C4-2B (cell line): ENCODE measurements around the gene FHOD3.

Experiments
- H3K27ac ChIP-seq: fragments of 450-650 bp; 2 replicates; pipeline ENCODE4 v1.5.1; 2017
- CTCF ChIP-seq: fragments of 450-650 bp; conservative IDR thresholded peaks from 2 replicates; pipeline ENCODE4 v1.5.1; 2017; ENCODE audit warnings: mild to moderate bottlenecking
- ZFX ChIP-seq: fragments of 450-650 bp; IDR thresholded peaks from 2 replicates; pipeline ENCODE4 v1.6.1; 2017

The FHOD3 gene

GRCh38 chr18:36672437-36673344 lies 375.2 kb downstream of the FHOD3 start:
- H3K27ac ChIP-seq: peak overlapping the region; percentile 41
- TF ChIP-seq ZFX (no peak), CTCF (no peak)

GRCh38 chr18:36673452-36673851 lies 375.9 kb downstream of the FHOD3 start:
- no peak overlapping the region for H3K27ac ChIP-seq

GRCh38 chr18:36675076-36675475 lies 377.6 kb downstream of the FHOD3 start:
- no peak overlapping the region for H3K27ac ChIP-seq

More at GRCh38 chr18:36673452-36673851, 375.9 kb downstream of the FHOD3 start:
- TF ChIP-seq CTCF (no peak), ZFX (no peak)

GRCh38 chr18:36675542-36675941 lies 378.0 kb downstream of the FHOD3 start:
- TF ChIP-seq CTCF (no peak), ZFX (no peak)
- H3K27ac ChIP-seq: no peak overlapping the region

More at GRCh38 chr18:36675076-36675475, 377.6 kb downstream of the FHOD3 start:
- TF ChIP-seq ZFX (no peak), CTCF (no peak)

GRCh38 chr18:36676629-36677028 lies 379.1 kb downstream of the FHOD3 start:
- no peak overlapping the region for H3K27ac ChIP-seq
- no peak for TF ChIP-seq CTCF
- TF ChIP-seq ZFX: no peak

GRCh38 chr18:36680042-36680441 lies 382.5 kb downstream of the FHOD3 start:
- TF ChIP-seq CTCF (no peak), ZFX (no peak)
- H3K27ac ChIP-seq: no peak overlapping the region

GRCh38 chr18:36685580-36685979 lies 388.1 kb downstream of the FHOD3 start:
- no peak for TF ChIP-seq ZFX
- no peak for TF ChIP-seq CTCF
- no peak overlapping the region for H3K27ac ChIP-seq
